Stimulated activated CD8-positive, alpha-beta memory T cell treated with anti-CD3 and anti-CD28 coated beads, Interleukin-12 subunit alpha, Interleukin-12 subunit beta, amount 100 ng/mL, for 24 hours (primary cell): Measurements from ENCODE around the gene EPG5.
"Not testable (repeated sequence)": the region's sequence is repeated elsewhere in the genome, so short reads cannot be mapped to it uniquely, and the experiment has no call there.

ENCODE experiments used
- DNase-seq: peaks from one replicate; pipeline ENCODE4 v3.0.0-alpha.2; 2020; ENCODE audit errors: extremely low read depth

EPG5 gene

GRCh38 chr18:45976566-45976965, 9.4 kb upstream of the EPG5 start:
- no peak for DNase-seq

- DNase-seq = no peak
These were observed 7.0 kb upstream of the EPG5 start for GRCh38 chr18:45974088-45974536.

- not testable (repeated sequence) for DNase-seq
These were observed 2.2 kb downstream of the EPG5 start for GRCh38 chr18:45964913-45965312.

- DNase-seq = no peak
These were observed 4.3 kb downstream of the EPG5 start for GRCh38 chr18:45962866-45963265.

DNA sequence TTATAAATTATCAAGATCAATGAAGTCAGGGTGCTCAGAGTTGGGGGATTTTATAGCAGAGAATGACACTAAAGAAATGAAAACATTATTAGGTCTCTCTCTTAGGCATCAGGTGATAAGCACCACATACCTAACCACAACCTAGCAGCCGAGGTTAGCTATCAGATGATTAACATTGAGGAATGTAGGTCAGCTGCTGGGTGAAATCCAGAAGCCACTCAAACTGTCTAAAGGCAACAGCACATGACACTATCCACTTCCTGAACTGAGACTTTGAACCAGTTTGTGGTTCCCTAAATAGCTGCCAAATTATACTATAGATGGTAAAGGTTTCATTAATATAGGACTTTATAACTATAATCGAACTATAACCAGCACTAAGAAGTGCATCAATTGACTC, 4.7 kb downstream of the EPG5 start:
- no peak for DNase-seq

DNA sequence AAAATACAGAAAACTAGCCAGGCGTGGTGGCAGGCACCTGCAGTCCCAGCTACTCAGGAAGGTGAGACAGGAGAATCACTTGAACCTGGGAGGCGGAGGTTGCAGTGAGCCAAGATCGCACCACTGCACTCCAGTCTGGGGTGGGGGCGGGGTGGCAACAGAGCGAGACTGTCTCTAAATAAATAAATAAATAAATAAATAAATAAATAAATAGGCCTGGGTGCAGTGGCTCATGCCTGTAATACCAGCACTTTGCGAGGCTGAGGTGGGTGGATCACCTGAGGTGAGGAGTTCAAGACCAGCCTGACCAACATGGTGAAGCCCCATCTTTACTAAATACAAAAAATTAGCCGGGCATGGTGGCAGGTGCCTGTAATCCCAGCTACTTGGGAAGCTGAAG, 7.6 kb downstream of the EPG5 start:
- not testable (repeated sequence) for DNase-seq

DNA sequence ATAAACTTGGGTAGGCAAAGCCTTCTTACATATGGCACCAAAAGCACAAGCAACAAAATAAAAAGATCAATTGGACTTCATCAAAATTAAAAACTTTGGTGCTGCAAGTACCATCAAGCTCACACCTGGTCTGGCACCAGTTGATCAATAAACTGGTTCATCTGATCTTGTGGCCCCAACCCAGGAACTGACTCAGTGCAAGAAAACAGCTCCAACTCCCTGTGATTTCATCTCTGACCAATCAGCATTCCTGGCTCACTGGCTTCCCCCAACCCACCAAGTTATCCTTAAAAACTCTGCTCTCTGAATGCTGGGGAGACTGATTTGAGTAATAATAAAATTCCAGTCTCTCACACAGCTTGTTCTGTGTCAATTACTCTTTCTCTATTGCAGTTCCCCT, 8.4 kb downstream of the EPG5 start:
- no peak for DNase-seq

- no peak for DNase-seq
These were observed 9.1 kb downstream of the EPG5 start for GRCh38 chr18:45958027-45958426.

DNA sequence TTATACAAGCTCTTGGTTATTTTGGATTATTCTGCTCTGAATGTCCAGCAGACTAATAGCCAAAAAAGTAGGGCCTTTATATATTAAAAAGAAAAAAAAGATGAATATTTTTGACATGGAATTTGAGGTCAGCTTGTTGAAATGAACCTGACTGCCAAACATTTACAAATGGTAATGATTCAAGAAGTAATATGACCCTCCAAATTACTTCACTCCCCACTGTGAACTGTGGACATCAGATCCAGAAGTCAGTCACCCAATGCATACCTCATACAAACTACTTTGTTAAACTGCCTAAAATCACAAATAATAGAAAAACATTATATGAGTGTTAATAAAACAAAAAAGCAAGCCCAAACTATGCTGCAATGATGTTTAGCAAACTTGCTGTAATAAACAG, 10.0 kb downstream of the EPG5 start:
- no peak for DNase-seq

GRCh38 chr18:45954070-45954934, 12.8 kb downstream of the EPG5 start:
- no peak for DNase-seq

DNA sequence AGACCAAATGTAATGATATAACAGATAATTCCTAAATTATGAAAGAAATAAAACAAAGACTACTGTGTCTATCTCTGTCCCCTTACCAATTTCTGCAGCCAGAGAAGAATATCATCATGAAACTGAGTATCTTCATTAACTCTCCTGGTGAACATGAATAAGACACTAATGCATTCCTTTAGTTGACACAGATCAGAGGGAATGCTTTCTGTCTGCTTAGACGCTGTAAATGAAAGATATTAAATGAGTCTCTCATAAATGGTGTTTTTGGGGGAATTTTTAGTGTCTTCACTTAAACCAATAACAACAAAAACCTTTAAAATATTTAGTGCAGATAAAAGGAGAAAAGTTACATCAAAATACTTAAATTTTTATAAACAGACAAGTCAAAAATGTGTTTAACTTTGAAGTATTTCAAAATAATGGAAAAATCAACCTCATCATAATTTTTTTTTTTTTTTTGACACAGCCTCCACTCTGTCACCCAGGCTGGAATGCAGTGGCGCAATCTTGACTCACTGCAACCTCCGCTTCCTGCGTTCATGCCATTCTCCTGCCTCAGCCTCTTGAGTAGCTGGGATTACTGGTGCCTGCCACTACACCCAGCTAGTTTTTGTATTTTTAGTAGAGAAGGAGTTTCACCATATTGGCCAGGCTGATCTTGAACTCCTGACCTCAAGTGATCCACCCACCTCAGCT, 16.0 kb downstream of the EPG5 start:
- DNase-seq = no peak

- DNase-seq = no peak
These were observed 21.5 kb downstream of the EPG5 start for GRCh38 chr18:45945669-45946068.

GRCh38 chr18:45940724-45941123, 26.4 kb downstream of the EPG5 start:
- no peak for DNase-seq

DNA sequence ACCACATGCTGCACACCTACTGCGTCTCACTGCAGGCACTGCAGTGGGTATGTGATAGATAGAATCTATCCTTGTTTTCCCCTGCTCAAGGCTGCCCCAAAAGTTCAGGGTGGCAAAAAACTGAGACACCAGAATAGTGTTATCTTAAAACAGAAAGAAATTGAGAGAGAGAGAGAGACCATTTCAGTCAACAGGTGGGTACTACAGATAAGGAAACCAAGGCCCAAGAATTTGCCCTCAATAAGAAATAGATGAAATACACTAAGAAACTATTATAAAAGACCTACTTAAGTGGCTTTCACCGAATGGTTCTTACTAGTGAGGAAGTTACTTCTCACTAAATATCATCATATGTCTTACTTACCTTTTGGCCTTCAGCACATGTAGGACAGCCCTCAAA, 27.9 kb downstream of the EPG5 start:
- DNase-seq = no peak

DNA sequence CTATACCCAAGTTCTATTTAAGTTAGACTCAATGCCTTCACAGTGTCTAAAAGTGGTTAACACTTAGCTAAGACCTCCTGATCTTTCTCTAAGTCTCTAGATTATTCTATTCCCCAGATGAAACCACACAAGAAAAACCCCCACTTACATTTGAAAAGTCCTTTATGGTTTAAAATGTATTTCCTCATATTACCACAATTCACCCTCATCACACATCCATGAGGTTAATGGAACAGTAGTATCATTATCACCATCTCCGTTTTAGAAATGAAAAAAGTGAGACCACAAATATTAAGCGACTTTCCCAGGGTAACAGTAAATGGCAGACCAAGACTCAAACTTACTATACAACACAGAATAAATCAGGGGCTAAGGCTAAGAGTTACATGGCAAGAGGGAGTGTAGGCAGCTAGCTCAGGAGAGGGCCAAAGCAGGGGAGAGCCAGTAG, 28.6 kb downstream of the EPG5 start:
- DNase-seq = no peak

DNA sequence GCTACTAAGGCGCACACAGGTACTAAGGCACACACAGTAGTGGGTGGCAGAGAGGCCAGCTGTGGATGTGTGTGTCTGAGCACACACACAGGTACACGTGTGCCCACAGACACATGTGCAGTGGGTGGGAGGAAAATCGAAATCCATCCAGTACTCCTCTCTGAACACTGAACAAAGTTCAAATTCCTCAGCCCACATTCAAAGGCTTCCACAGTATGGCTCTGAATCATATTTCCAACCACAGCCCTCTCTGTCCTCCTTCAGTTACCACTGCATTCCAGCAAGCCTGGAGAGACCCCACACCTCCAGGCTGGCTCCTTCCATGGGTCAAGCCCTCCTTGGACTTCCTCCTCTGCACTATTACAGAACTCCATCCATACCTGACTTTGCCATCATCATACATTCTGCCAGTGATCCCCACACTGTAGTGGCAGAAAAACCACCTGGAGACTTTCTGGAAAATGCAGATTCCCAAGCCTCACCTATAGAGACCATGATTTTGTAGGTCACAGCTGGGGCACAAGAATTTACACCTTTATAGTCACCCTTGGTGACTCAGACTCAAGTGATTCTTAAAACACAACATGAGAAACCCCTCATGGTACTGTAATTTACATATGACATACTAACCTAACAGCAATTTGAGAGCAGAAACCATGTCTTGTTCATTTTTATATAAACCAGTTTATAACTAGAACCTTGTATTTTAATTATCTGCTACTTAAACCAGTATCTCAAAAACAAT, 31.4 kb downstream of the EPG5 start:
- no peak for DNase-seq

DNA sequence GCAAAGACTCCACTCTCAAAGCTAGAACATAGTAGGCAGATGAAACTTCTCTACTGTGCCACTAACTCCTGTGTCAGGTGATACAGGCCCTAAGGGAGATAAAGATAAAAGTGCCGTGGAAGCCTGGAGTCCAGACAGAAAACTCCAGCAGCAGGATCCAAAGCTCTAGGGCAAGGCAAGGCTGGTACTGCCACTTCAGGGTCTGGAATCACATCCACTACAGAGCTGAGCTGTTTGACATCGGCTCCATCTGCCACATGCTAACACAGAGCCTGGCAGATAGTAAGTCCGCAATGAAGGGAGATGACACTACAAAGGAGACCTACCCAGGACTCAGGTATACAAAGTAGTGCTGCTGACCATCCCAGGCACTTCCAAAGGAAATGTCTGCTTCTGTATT, 34.4 kb downstream of the EPG5 start:
- DNase-seq = no peak

DNA sequence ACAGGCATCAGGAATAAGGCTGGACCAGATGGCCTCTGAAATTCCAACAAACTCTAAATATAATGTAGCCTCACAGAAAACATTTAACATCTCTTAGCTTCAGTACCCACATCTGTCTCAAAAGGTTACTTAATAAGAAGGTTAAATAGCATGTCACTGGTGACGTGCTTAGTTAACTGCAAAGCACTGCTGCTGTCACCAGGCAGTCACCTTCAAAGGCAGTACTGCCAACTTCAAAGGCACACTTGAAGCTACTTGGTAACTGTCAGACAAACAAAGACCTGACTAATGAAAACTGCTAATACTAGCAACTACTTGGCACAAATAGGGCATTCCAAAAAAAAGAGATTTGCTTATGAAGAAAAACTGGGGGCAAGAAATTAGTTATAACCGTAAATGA, 36.2 kb downstream of the EPG5 start:
- DNase-seq = no peak

- DNase-seq = no peak
These were observed 40.4 kb downstream of the EPG5 start for GRCh38 chr18:45926691-45927090.

- DNase-seq = no peak
These were observed 41.0 kb downstream of the EPG5 start for GRCh38 chr18:45926085-45926484.

GRCh38 chr18:45923138-45923537, 44.0 kb downstream of the EPG5 start:
- no peak for DNase-seq

- DNase-seq = no peak
These were observed 46.8 kb downstream of the EPG5 start for GRCh38 chr18:45920367-45920766.
